DOHH2 (cell line): ENCODE results near the gene SULF2.

Source experiments
- H3F3A ChIP-seq: fragments of 200-600 bp; sonication (generic), shearing (Covaris generic); 2 replicates; pipeline ENCODE4 v1.6.0; 2016; ENCODE audit warnings: antibody characterized with exemption, mild to moderate bottlenecking; ENCODE audit not compliant: control insufficient read depth, insufficient read depth
- H3K27ac ChIP-seq: fragments of 200-600 bp; sonication (generic); 2 replicates; pipeline ENCODE4 v1.5.1; 2014; ENCODE audit warnings: low read depth, mild to moderate bottlenecking, low read length, moderate library complexity
- H3K27me3 ChIP-seq: fragments of 200-600 bp; sonication (generic); 2 replicates; pipeline ENCODE4 v1.6.1; 2014; ENCODE audit warnings: mild to moderate bottlenecking, low read length, mixed read lengths; ENCODE audit not compliant: control insufficient read depth
- H3K36me3 ChIP-seq: fragments of 200-600 bp; sonication (generic); 2 replicates; pipeline ENCODE4 v1.6.1; 2014; ENCODE audit warnings: mild to moderate bottlenecking, low read length, moderate library complexity, mixed read lengths; ENCODE audit not compliant: control insufficient read depth
- H3K4me1 ChIP-seq: fragments of 200-600 bp; sonication (generic); 2 replicates; pipeline ENCODE4 v1.6.1; 2014; ENCODE audit warnings: mild to moderate bottlenecking, low read length, mixed read lengths; ENCODE audit not compliant: control insufficient read depth
- H3K4me2 ChIP-seq: fragments of 200-600 bp; sonication (generic); 2 replicates; pipeline ENCODE4 v1.6.0; 2014; ENCODE audit warnings: mild to moderate bottlenecking, low read length, moderate library complexity
- H3K4me3 ChIP-seq: fragments of 200-600 bp; sonication (generic); 2 replicates; pipeline ENCODE4 v1.5.1; 2014; ENCODE audit warnings: mild to moderate bottlenecking, low read length, mixed read lengths
- H3K79me2 ChIP-seq: fragments of 200-600 bp; sonication (generic); 2 replicates; pipeline ENCODE4 v1.6.1; 2014; ENCODE audit warnings: mild to moderate bottlenecking, low read length, mixed read lengths; ENCODE audit not compliant: control insufficient read depth
- H3K9me2 ChIP-seq: fragments of 200-600 bp; sonication (generic); replicated peaks from 2 replicates; pipeline ENCODE4 v1.6.1; 2014; ENCODE audit warnings: mild to moderate bottlenecking, low read length, mixed read lengths; ENCODE audit not compliant: control insufficient read depth
- H3K9me3 ChIP-seq: fragments of 200-600 bp; sonication (generic); 2 replicates; pipeline ENCODE4 v1.6.1; 2014; ENCODE audit warnings: antibody characterized with exemption, low read length, mixed read lengths; ENCODE audit not compliant: control insufficient read depth, insufficient read depth
- H4K20me1 ChIP-seq: fragments of 200-600 bp; sonication (generic); 2 replicates; pipeline ENCODE4 v1.6.0; 2014; ENCODE audit warnings: low read depth, mild to moderate bottlenecking, antibody characterized with exemption, low read length, moderate library complexity; ENCODE audit not compliant: control insufficient read depth, insufficient read depth
- EZH2phosphoT487 ChIP-seq: fragments of 200-600 bp; sonication (generic); IDR thresholded peaks from 2 replicates; pipeline ENCODE4 v1.6.1; 2017; ENCODE audit warnings: borderline replicate concordance, mild to moderate bottlenecking, antibody characterized with exemption, low read length, moderate library complexity, mixed read lengths
- TF ChIP-seq, protein P1 (sequence below): fragments of 200-600 bp; sonication (generic); IDR thresholded peaks from one replicate; pipeline ENCODE4 v1.5.1; 2014; ENCODE audit warnings: antibody characterized with exemption, mild to moderate bottlenecking, low read depth, low read length; ENCODE audit not compliant: poor library complexity, severe bottlenecking

SULF2 gene

DNA sequence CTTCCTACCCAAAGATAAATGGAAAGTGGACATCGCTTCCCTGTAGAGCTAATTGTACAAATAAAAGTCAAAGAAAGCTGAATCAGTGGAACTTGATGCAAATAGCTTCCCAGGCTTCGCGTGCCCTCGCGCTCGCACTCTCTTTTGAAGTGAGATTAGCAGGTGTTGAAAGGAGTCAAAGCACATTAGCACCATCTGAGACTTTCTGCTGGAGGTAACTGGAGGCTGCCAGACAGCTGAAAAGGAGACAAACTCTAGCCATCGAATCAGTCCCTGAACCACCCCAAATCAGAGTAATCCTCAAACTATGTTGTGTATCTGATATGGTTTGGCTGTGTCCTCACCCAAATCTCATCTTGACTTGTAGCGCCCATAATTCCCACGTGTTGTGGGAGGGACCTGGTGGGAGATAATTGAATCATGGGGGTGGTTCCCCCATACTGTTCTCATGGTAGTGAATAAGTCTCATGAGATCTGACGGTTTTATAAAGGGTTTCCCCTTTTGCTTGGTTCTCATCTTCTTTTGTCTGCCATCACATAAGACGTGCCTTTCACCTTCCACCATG, 23.7 kb downstream of the SULF2 start:
- Histone ChIP-seq H3K4me1 (peaks cover 10% of the 10 kb centered on the region; the same call in 1 of the 2 replicates), H3K9me3 (no peaks in the 10 kb centered on the region), H4K20me1 (no peaks in the 10 kb centered on the region), H3K4me3 (no peak overlapping the region), H3K4me2 (no peak overlapping the region), H3K79me2 (no peaks in the 10 kb centered on the region), H3F3A (no peaks in the 10 kb centered on the region), H3K27ac (no peak overlapping the region), H3K9me2 (no peaks in the 10 kb centered on the region), H3K27me3 (0 out of 2 replicates have a peak, but pooled peaks cover 3% of the 10 kb centered on the region), H3K36me3 (no peaks in the 10 kb centered on the region)
- TF ChIP-seq EZH2phosphoT487 = no peak
- TF ChIP-seq, protein P1, sequence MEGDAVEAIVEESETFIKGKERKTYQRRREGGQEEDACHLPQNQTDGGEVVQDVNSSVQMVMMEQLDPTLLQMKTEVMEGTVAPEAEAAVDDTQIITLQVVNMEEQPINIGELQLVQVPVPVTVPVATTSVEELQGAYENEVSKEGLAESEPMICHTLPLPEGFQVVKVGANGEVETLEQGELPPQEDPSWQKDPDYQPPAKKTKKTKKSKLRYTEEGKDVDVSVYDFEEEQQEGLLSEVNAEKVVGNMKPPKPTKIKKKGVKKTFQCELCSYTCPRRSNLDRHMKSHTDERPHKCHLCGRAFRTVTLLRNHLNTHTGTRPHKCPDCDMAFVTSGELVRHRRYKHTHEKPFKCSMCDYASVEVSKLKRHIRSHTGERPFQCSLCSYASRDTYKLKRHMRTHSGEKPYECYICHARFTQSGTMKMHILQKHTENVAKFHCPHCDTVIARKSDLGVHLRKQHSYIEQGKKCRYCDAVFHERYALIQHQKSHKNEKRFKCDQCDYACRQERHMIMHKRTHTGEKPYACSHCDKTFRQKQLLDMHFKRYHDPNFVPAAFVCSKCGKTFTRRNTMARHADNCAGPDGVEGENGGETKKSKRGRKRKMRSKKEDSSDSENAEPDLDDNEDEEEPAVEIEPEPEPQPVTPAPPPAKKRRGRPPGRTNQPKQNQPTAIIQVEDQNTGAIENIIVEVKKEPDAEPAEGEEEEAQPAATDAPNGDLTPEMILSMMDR = no peak

DNA sequence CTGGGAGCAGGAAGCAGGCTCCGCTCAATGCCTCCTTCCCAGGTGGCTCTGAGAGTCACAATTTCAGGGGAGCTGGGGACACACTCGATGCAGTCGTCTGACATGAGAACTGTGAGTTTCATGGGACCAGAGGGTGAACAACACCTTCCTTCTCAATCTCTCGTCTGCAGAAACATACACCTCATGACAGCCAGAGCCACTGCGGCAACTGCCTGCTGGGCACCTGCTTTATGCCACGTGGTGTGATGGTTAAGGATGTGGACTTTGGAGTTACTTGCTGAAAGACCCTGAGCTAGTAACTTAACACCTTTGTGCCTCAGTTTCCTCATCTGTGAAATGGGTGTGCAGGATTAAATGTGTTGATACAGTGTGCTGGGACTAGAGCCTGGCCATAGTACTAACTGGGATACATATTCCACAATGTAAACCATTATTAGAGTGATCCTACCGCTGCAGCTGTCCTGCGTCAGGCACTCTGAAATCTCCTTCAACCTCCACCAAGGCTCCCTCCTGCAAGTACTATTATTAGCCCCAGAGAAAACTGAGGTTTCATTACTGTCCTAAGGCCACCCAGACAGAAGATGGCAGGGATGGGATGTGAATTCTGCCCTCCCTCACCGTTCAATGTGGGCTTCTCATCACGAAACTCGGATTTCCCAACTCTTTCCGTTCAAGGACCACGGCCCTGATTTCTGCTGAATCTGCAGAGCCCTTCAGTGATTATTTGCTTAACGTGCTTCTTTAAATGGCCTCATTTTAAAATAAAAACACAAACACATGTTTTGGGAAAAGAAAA, 24.4 kb downstream of the SULF2 start:
- TF ChIP-seq, protein P1 = no peak
- no peak for TF ChIP-seq EZH2phosphoT487
- no peaks in the 10 kb centered on the region for H3K36me3 ChIP-seq
- H3K27ac ChIP-seq = no peak overlapping the region
- no peak overlapping the region for H3K4me2 ChIP-seq
- H3K4me1 ChIP-seq = peaks cover 10% of the 10 kb centered on the region; the same call in 1 of the 2 replicates
- H3K27me3 ChIP-seq = 0 out of 2 replicates have a peak, but pooled peaks cover 3% of the 10 kb centered on the region
- H3K79me2 ChIP-seq = no peaks in the 10 kb centered on the region
- H3K9me3 ChIP-seq = no peaks in the 10 kb centered on the region
- H3K4me3 ChIP-seq = no peak overlapping the region
- H4K20me1 ChIP-seq = no peaks in the 10 kb centered on the region
- no peaks in the 10 kb centered on the region for H3F3A ChIP-seq
- H3K9me2 ChIP-seq = no peaks in the 10 kb centered on the region

DNA sequence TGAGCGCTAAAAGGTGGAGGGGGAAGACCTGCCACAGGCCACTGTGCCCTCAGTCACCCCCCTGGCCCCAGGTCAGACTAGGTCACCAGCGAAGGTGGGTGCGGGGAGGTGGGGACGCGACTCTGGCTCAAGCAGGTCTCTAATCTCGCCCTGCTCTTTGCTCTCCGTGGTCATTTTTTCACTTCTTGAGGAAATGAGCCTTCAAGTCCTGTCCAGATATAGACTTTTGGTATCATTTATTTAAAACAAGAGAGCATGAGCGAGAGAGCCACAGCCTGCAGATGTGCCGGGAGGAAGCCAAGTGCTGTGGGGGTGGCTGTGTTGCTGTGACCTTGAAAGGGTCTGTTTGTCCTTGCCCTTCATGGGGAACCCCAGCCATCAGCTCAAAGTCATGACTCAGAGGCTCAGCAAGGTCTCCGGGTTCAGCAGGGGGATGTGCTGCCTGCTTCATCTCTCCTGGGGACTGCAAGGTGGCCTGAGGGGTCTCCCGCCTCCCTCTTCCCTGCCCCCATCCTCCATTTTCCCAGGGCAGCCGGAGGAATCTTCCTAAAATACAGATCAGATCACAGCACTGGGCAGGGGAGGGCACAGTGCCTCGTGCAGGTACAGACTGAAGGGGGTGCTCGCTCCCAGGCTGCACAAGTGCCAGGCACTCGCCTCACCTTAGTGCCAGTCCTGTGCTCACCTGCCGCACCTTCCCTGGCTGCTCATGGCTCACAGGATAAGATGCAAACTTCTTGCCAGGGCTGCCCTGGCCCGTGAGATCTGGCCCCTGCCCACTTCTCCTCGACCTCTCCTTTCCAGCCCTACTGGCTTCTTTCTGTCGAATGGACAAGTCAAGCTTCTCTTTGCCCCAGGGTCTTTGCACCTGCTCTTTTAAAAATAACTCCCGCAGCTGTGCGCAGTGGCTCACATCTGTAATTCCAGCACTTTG, 26.5 kb downstream of the SULF2 start:
- TF ChIP-seq EZH2phosphoT487 = no peak
- TF ChIP-seq, protein P1 = no peak
- no peak overlapping the region for H3K4me2 ChIP-seq
- H3K27ac ChIP-seq = no peak overlapping the region
- H4K20me1 ChIP-seq = no peaks in the 10 kb centered on the region
- H3K79me2 ChIP-seq = no peaks in the 10 kb centered on the region
- H3K9me3 ChIP-seq = no peaks in the 10 kb centered on the region
- H3K9me2 ChIP-seq = no peaks in the 10 kb centered on the region
- peaks cover 6% of the 10 kb centered on the region; the same call in 1 of the 2 replicates for H3K4me1 ChIP-seq
- H3F3A ChIP-seq = no peaks in the 10 kb centered on the region
- H3K27me3 ChIP-seq = 0 out of 2 replicates have a peak, but pooled peaks cover 3% of the 10 kb centered on the region
- H3K36me3 ChIP-seq = no peaks in the 10 kb centered on the region
- H3K4me3 ChIP-seq = no peak overlapping the region
